ENCODE data around the gene FANK1. TPM values are rescaled to one million over a fixed set of nuclear protein-coding genes. Genes with fewer than 3 reads are reported as not detected.

Gene FANK1
- total RNA-seq, 4 donors from 2014 or later, result 0.24 to 0.61 (median 0.42) TPM; not detected in 1

GRCh38 chr10:126012485-126012884 is 116.1 kb downstream of the FANK1 start:
- intact Hi-C loops (cut with DNase I; ENCODE audit: low total_unique reads), result no loop called here

GRCh38 chr10:126013489-126014281 is 117.3 kb downstream of the FANK1 start:
- Histone ChIP-seq H3K4me1 (no peaks in the 10 kb centered on the region), H3K9me3 (no peaks in the 10 kb centered on the region), H3K4me3 (no peak overlapping the region), H3K27me3 (no peaks in the 10 kb centered on the region), H3K27ac (no peak overlapping the region), H3K36me3 (no peaks in the 10 kb centered on the region)
- intact Hi-C loops (cut with DNase I; ENCODE audit: low total_unique reads), result no loop called here
- DNase-seq (no peak), ATAC-seq (no peak)
- TF ChIP-seq CTCF (IDR thresholded peaks at IDR 0.05 in 4 of 5, conservative IDR thresholded peaks at IDR 0.05 in 1 of 5), result no peak
- no peak for TF ChIP-seq POLR2A (IDR thresholded peaks at IDR 0.05)
- in situ Hi-C loops (cut with MboI; ENCODE audit: low sequenced_read_pairs in 4 of 4), result no loop called here

More at GRCh38 chr10:126012485-126012884, 116.1 kb downstream of the FANK1 start:
- Histone ChIP-seq H3K36me3 (no peaks in the 10 kb centered on the region), H3K27ac (no peak overlapping the region), H3K27me3 (no peaks in the 10 kb centered on the region), H3K4me3 (no peak overlapping the region), H3K9me3 (no peaks in the 10 kb centered on the region), H3K4me1 (no peaks in the 10 kb centered on the region)
- TF ChIP-seq CTCF (IDR thresholded peaks at IDR 0.05 in 4 of 5, conservative IDR thresholded peaks at IDR 0.05 in 1 of 5) (no peak), POLR2A (IDR thresholded peaks at IDR 0.05) (no peak)
- ATAC-seq, result no peak
- in situ Hi-C loops (cut with MboI; ENCODE audit: low sequenced_read_pairs in 4 of 4), result no loop called here
- no peak for DNase-seq

- no peak overlapping the region for H3K4me3 ChIP-seq
- ATAC-seq (no peak), DNase-seq (no peak)
- no peaks in the 10 kb centered on the region for H3K27me3 ChIP-seq
- no peak overlapping the region for H3K27ac ChIP-seq
- in situ Hi-C loops (cut with MboI; ENCODE audit: low sequenced_read_pairs in 4 of 4), result no loop called here
- no peaks in the 10 kb centered on the region for H3K4me1 ChIP-seq
- TF ChIP-seq POLR2A (IDR thresholded peaks at IDR 0.05) (no peak), CTCF (IDR thresholded peaks at IDR 0.05 in 4 of 5, conservative IDR thresholded peaks at IDR 0.05 in 1 of 5) (no peak)
- intact Hi-C loops (cut with DNase I; ENCODE audit: low total_unique reads), result no loop called here
- H3K36me3 ChIP-seq, result no peaks in the 10 kb centered on the region
- H3K9me3 ChIP-seq, result no peaks in the 10 kb centered on the region
Observed at GRCh38 chr10:126014309-126014708, 117.9 kb downstream of the FANK1 start.

- TF ChIP-seq POLR2A (IDR thresholded peaks at IDR 0.05), result no peak
- TF ChIP-seq CTCF (IDR thresholded peaks at IDR 0.05 in 4 of 5, conservative IDR thresholded peaks at IDR 0.05 in 1 of 5), result no peak
- Histone ChIP-seq H3K36me3 (no peaks in the 10 kb centered on the region), H3K9me3 (no peaks in the 10 kb centered on the region), H3K4me3 (no peak overlapping the region), H3K27ac (no peak overlapping the region), H3K27me3 (no peaks in the 10 kb centered on the region), H3K4me1 (no peaks in the 10 kb centered on the region)
- in situ Hi-C loops (cut with MboI; ENCODE audit: low sequenced_read_pairs in 4 of 4) (no loop called here), intact Hi-C loops (cut with DNase I; ENCODE audit: low total_unique reads) (no loop called here)
- ATAC-seq (no peak), DNase-seq (no peak)
Observed at GRCh38 chr10:126015413-126015812, 119.0 kb downstream of the FANK1 start.
